Neural cell (in vitro differentiated cells): ENCODE results near the gene SLC9B2. TPM values are rescaled to one million over a fixed set of nuclear protein-coding genes. Genes with fewer than 3 reads are reported as not detected.
"Not testable (repeated sequence)": the region's sequence is repeated elsewhere in the genome, so short reads cannot be mapped to it uniquely, and the experiment has no call there.

Source experiments
- H2AFZ ChIP-seq: fragments of 200-600, 300-800 bp; sonication (generic), shearing (Covaris generic); 2 replicates; pipeline ENCODE4 v1.6.0; 2014; ENCODE audit warnings: low read depth, mild to moderate bottlenecking, antibody characterized with exemption, low read length, moderate library complexity
- H3F3A ChIP-seq: fragments of 200-600 bp; shearing (Covaris generic); 2 replicates; pipeline ENCODE4 v1.6.1; 2016; ENCODE audit warnings: mild to moderate bottlenecking, moderate library complexity, mixed read lengths, antibody characterized with exemption, low read length; ENCODE audit not compliant: insufficient read depth, poor library complexity, severe bottlenecking
- H3K27ac ChIP-seq: fragments of 200-600, 300-800 bp; sonication (generic), shearing (Covaris generic); 2 replicates; pipeline ENCODE4 v1.5.1; 2014; ENCODE audit warnings: mild to moderate bottlenecking, low read length, moderate library complexity
- H3K27me3 ChIP-seq: fragments of 300-800, 200-600 bp; sonication (generic), shearing (Covaris generic); 2 replicates; pipeline ENCODE4 v1.6.0; 2014; ENCODE audit warnings: mild to moderate bottlenecking, low read depth, low read length, moderate library complexity; ENCODE audit not compliant: insufficient read depth
- H3K36me3 ChIP-seq: fragments of 300-800, 200-600 bp; sonication (generic), shearing (Covaris generic); 2 replicates; pipeline ENCODE4 v1.5.1; 2014; ENCODE audit warnings: mild to moderate bottlenecking, antibody characterized with exemption, low read length, moderate library complexity; ENCODE audit not compliant: insufficient read depth
- H3K4me2 ChIP-seq: fragments of 300-800, 200-600 bp; sonication (generic), shearing (Covaris generic); 2 replicates; pipeline ENCODE4 v1.6.0; 2014; ENCODE audit warnings: mild to moderate bottlenecking, low read length
- H3K4me3 ChIP-seq: fragments of 300-800, 200-600 bp; sonication (generic), shearing (Covaris generic); 2 replicates; pipeline ENCODE4 v1.5.1; 2014; ENCODE audit warnings: mild to moderate bottlenecking, low read length, moderate library complexity
- H3K79me2 ChIP-seq: fragments of 200-600 bp; shearing (Covaris generic); replicated peaks from 2 replicates; pipeline ENCODE4 v1.6.0; 2014; ENCODE audit warnings: mild to moderate bottlenecking, low read length, moderate library complexity; ENCODE audit not compliant: insufficient read depth
- H3K9ac ChIP-seq: fragments of 300-800, 200-600 bp; sonication (generic), shearing (Covaris generic); 2 replicates; pipeline ENCODE4 v1.6.1; 2016; ENCODE audit warnings: mild to moderate bottlenecking, low read length, mixed read lengths
- H3K9me2 ChIP-seq: fragments of 200-600 bp; shearing (Covaris generic); 2 replicates; pipeline ENCODE4 v1.6.1; 2016; ENCODE audit warnings: mild to moderate bottlenecking, low read length, mixed read lengths; ENCODE audit not compliant: insufficient read depth
- H3K9me3 ChIP-seq: fragments of 200-600, 300-800 bp; sonication (generic), shearing (Covaris generic); 2 replicates; pipeline ENCODE4 v1.6.1; 2016; ENCODE audit warnings: mild to moderate bottlenecking, mixed run types, low read length, moderate library complexity, mixed read lengths
- H4K20me1 ChIP-seq: fragments of 200-600 bp; shearing (Covaris generic); 2 replicates; pipeline ENCODE4 v1.6.1; 2016; ENCODE audit warnings: mild to moderate bottlenecking, mixed run types; ENCODE audit not compliant: insufficient read depth
- EP300 ChIP-seq: fragments of 450-650 bp; conservative IDR thresholded peaks from 2 replicates; pipeline ENCODE4 v1.6.1; 2014; ENCODE audit warnings: antibody characterized with exemption, mild to moderate bottlenecking, moderate library complexity; ENCODE audit not compliant: poor library complexity, severe bottlenecking
- EZH2 ChIP-seq: fragments of 200-600, 300-800 bp; shearing (Covaris generic), sonication (generic); IDR thresholded peaks from 2 replicates; pipeline ENCODE4 v1.6.1; 2014; ENCODE audit warnings: antibody characterized with exemption, low read length, borderline replicate concordance, mild to moderate bottlenecking; ENCODE audit not compliant: insufficient read depth, poor library complexity, severe bottlenecking
- MXI1 ChIP-seq: fragments of 450-650 bp; conservative IDR thresholded peaks from 2 replicates; pipeline ENCODE4 v1.6.1; 2014; ENCODE audit warnings: antibody characterized with exemption, mild to moderate bottlenecking; ENCODE audit not compliant: poor library complexity, severe bottlenecking
- POLR2AphosphoS5 ChIP-seq: IDR thresholded peaks from 2 replicates; pipeline ENCODE4 v1.6.1; 2012
- SMC3 ChIP-seq: fragments of 450-650 bp; conservative IDR thresholded peaks from 2 replicates; pipeline ENCODE4 v1.6.1; 2014; ENCODE audit warnings: antibody characterized with exemption, mild to moderate bottlenecking, moderate library complexity; ENCODE audit not compliant: poor library complexity
- TAF1 ChIP-seq: IDR thresholded peaks from 2 replicates; pipeline ENCODE4 v1.6.1; 2012; ENCODE audit warnings: low read depth
- polyA plus RNA-seq: library from polyadenylated mRNA; depleted of rRNA; stranded (reverse); fragments of >200 nt; gene quantifications from 2 replicates; pipeline ENCODE4 v1.2.3, GENCODE V29; 2014
- TF ChIP-seq, protein P1 (sequence below): fragments of 450-650 bp; IDR thresholded peaks from 2 replicates; pipeline ENCODE4 v1.5.1; 2014; ENCODE audit warnings: antibody characterized with exemption, mild to moderate bottlenecking, moderate library complexity; ENCODE audit not compliant: poor library complexity, severe bottlenecking
- TF ChIP-seq, protein P2 (sequence below): IDR thresholded peaks from 2 replicates; pipeline ENCODE4 v1.6.1; 2012; ENCODE audit warnings: borderline replicate concordance

Gene SLC9B2
- polyA plus RNA-seq, 1 donor from 2014 or later = 46.3 TPM

DNA sequence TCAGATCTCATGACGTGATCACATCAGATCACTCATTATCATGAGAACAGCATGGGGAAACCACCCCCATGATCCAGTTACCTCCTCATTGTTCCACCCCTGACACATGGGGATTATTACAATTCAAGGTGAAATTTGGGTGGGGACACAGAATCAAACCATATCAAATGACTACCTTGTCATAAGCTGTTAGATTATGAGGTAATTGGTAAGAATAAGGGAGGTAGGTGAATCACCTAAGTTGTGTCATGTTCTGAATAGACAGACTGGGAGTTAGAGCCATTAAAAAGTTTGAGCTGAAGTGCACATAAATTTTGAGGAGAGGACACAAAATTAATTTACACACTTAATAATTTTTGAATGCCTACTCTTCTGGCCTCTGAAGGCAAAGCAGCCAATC is 81.8 kb downstream of the SLC9B2 start (continued):
- TF ChIP-seq, protein P1, sequence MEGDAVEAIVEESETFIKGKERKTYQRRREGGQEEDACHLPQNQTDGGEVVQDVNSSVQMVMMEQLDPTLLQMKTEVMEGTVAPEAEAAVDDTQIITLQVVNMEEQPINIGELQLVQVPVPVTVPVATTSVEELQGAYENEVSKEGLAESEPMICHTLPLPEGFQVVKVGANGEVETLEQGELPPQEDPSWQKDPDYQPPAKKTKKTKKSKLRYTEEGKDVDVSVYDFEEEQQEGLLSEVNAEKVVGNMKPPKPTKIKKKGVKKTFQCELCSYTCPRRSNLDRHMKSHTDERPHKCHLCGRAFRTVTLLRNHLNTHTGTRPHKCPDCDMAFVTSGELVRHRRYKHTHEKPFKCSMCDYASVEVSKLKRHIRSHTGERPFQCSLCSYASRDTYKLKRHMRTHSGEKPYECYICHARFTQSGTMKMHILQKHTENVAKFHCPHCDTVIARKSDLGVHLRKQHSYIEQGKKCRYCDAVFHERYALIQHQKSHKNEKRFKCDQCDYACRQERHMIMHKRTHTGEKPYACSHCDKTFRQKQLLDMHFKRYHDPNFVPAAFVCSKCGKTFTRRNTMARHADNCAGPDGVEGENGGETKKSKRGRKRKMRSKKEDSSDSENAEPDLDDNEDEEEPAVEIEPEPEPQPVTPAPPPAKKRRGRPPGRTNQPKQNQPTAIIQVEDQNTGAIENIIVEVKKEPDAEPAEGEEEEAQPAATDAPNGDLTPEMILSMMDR = no peak
- no peak for TF ChIP-seq TAF1
- no peak for TF ChIP-seq POLR2AphosphoS5

DNA sequence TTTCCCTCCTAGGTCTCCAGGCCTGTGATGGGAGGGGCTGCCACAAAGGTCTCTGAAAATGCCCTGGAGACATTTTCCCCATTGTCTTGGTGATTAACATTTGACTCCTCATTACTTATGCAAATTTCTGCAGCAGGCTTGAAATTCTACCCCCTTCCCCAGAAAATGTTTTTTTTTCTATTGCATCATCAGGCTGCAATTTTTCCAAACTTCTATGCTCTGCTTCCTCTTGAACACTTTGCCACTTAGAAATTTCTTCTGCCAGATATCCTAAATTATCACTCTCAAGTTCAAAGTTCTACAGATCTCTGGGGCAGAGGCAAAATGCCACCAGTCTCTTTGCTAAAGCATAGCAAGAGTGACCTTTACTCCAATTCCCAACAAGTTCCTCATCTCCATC is 82.6 kb downstream of the SLC9B2 start:
- not testable (repeated sequence) for H3K9ac ChIP-seq, H3F3A ChIP-seq, H3K79me2 ChIP-seq, H3K9me3 ChIP-seq, H3K9me2 ChIP-seq, H3K4me3 ChIP-seq, H3K4me2 ChIP-seq, H3K27ac ChIP-seq, H2AFZ ChIP-seq, H3K36me3 ChIP-seq, H3K27me3 ChIP-seq, H4K20me1 ChIP-seq

DNA sequence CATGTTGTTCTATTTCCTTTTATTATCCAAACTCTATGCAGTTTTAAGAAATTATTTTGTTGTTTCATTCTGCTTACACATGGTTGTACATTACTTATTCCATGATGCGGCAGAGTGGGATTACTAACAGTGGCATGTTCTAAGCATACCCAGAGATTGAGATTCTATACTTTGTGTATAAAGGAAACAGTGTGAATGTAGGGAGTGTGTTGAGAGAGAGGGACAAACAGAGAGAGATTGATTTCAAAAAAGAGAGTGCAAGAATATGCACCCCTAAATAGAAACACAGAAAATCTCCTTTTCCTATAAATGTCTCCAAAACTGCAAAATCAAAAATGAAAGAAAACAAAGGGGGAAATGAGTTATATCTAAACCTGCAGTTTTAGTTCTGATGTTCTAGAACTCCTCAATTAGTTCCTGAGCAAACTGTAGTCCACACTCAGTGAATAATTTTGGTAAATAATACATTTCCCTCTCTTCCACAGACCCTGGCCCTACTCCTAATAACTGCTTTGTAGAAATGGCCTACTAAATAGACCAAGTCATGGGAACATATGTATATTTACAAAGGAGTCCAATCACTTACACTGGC is 88.0 kb downstream of the SLC9B2 start:
- Histone ChIP-seq H2AFZ (no peak overlapping the region), H3K79me2 (no peaks in the 10 kb centered on the region), H3K36me3 (no peaks in the 10 kb centered on the region), H3K27me3 (no peaks in the 10 kb centered on the region), H3K9me2 (no peaks in the 10 kb centered on the region), H3K27ac (no peak overlapping the region), H3F3A (no peaks in the 10 kb centered on the region), H3K4me2 (no peak overlapping the region), H3K4me3 (no peak overlapping the region), H4K20me1 (no peaks in the 10 kb centered on the region), H3K9ac (no peak overlapping the region), H3K9me3 (no peaks in the 10 kb centered on the region)
- TF ChIP-seq POLR2AphosphoS5 = no peak
- TF ChIP-seq TAF1 = no peak
- TF ChIP-seq, protein P2, sequence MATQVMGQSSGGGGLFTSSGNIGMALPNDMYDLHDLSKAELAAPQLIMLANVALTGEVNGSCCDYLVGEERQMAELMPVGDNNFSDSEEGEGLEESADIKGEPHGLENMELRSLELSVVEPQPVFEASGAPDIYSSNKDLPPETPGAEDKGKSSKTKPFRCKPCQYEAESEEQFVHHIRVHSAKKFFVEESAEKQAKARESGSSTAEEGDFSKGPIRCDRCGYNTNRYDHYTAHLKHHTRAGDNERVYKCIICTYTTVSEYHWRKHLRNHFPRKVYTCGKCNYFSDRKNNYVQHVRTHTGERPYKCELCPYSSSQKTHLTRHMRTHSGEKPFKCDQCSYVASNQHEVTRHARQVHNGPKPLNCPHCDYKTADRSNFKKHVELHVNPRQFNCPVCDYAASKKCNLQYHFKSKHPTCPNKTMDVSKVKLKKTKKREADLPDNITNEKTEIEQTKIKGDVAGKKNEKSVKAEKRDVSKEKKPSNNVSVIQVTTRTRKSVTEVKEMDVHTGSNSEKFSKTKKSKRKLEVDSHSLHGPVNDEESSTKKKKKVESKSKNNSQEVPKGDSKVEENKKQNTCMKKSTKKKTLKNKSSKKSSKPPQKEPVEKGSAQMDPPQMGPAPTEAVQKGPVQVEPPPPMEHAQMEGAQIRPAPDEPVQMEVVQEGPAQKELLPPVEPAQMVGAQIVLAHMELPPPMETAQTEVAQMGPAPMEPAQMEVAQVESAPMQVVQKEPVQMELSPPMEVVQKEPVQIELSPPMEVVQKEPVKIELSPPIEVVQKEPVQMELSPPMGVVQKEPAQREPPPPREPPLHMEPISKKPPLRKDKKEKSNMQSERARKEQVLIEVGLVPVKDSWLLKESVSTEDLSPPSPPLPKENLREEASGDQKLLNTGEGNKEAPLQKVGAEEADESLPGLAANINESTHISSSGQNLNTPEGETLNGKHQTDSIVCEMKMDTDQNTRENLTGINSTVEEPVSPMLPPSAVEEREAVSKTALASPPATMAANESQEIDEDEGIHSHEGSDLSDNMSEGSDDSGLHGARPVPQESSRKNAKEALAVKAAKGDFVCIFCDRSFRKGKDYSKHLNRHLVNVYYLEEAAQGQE = no peak
- TF ChIP-seq EP300 = no peak

DNA sequence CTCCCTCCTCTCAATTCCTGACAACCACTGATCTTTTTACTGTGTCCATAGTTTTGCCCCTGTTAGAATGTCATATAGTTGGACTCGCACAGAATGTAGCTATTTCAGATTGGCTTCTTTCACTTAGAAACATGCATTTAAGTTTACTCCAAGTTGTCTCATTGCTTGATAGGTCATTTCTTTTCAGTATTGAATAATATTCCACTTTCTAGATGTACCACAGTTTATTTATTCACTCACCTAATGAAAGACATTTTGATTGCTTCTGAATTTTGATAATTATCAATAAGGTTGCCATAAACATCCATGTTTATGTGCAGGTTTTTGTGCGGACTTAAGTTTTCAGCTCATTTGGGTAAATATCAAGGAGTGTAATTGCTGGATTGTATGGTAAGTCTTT is 95.6 kb downstream of the SLC9B2 start:
- no peaks in the 10 kb centered on the region for H3F3A ChIP-seq
- H3K9me2 ChIP-seq = no peaks in the 10 kb centered on the region
- no peaks in the 10 kb centered on the region for H3K27me3 ChIP-seq
- H4K20me1 ChIP-seq = no peaks in the 10 kb centered on the region
- H3K36me3 ChIP-seq = no peaks in the 10 kb centered on the region
- H3K4me3 ChIP-seq = no peak overlapping the region
- TF ChIP-seq MXI1 = no peak
- no peak for TF ChIP-seq EP300
- no peak for TF ChIP-seq EZH2
- TF ChIP-seq SMC3 = no peak
- no peak for TF ChIP-seq POLR2AphosphoS5
- TF ChIP-seq, protein P2 = no peak
- no peak overlapping the region for H3K27ac ChIP-seq
- H2AFZ ChIP-seq = no peak overlapping the region
- no peaks in the 10 kb centered on the region for H3K79me2 ChIP-seq
- H3K9ac ChIP-seq = no peak overlapping the region
- no peaks in the 10 kb centered on the region for H3K9me3 ChIP-seq
- H3K4me2 ChIP-seq = no peak overlapping the region
